Measurements from ENCODE around the gene ADAMTSL3. TPM values are rescaled to one million over a fixed set of nuclear protein-coding genes. Genes with fewer than 3 reads are reported as not detected.
A peak's percentile ranks its signal among the peaks of the same experiment; 100 is the strongest.

The ADAMTSL3 gene
- total and polyA plus RNA-seq, 8 donors: 0.54 to 19.2 (median 6.1) TPM

DNA sequence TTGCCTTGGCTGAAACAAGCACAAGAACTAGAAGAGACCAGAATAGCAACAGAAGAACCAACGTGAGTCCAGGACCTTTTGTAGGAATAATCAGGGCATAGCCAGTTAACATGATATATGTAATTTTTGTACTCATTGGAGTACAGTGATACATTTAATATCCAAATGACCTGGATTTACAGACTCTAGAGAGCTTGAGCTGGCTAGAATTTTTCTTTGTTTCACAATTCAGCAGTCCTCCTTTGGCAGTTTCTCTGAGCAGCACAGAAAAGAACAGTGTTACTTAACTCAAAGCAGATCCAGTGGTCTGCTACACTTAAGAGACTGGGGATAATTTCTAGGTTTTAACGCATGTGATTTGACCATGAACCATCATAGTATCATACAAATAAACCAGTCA, 245.7 kb downstream of the ADAMTSL3 start:
- ATAC-seq (peak in 1 of 4 donors; percentile 19), DNase-seq (no peak), FAIRE-seq (no peak)
- Histone ChIP-seq H3K4me3 (no peak overlapping the region), H3K9me3 (no peaks in the 10 kb centered on the region), H3K36me3 (no peaks in the 10 kb centered on the region), H3K27ac (no peak overlapping the region), H3K4me1 (no peaks in the 10 kb centered on the region), H3K27me3 (no peaks in the 10 kb centered on the region)
- TF ChIP-seq, protein P1, sequence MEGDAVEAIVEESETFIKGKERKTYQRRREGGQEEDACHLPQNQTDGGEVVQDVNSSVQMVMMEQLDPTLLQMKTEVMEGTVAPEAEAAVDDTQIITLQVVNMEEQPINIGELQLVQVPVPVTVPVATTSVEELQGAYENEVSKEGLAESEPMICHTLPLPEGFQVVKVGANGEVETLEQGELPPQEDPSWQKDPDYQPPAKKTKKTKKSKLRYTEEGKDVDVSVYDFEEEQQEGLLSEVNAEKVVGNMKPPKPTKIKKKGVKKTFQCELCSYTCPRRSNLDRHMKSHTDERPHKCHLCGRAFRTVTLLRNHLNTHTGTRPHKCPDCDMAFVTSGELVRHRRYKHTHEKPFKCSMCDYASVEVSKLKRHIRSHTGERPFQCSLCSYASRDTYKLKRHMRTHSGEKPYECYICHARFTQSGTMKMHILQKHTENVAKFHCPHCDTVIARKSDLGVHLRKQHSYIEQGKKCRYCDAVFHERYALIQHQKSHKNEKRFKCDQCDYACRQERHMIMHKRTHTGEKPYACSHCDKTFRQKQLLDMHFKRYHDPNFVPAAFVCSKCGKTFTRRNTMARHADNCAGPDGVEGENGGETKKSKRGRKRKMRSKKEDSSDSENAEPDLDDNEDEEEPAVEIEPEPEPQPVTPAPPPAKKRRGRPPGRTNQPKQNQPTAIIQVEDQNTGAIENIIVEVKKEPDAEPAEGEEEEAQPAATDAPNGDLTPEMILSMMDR (IDR thresholded peaks at IDR 0.05): no peak
- 63 to 64% methylated on average over 2 of the region's 2 CpGs for WGBS, 2 donors
- intact Hi-C loops (cut with DNase I): no loop called here

- DNase-seq (no peak), ATAC-seq (peak in 3 of 4 donors; percentile 56 to 68 (median 64)), FAIRE-seq (peak; percentile 79)
- WGBS, 2 donors: 47 to 50% methylated on average over 11 of the region's 11 CpGs
- Histone ChIP-seq H3K9me3 (no peaks in the 10 kb centered on the region), H3K36me3 (no peaks in the 10 kb centered on the region), H3K27ac (no peak overlapping the region), H3K4me3 (no peak overlapping the region), H3K27me3 (no peaks in the 10 kb centered on the region), H3K4me1 (no peaks in the 10 kb centered on the region)
- TF ChIP-seq, protein P1 (IDR thresholded peaks at IDR 0.05): no peak
- intact Hi-C loops (cut with DNase I): no loop called here
Observed at GRCh38 chr15:83904107-83905040, 250.5 kb downstream of the ADAMTSL3 start.

DNA sequence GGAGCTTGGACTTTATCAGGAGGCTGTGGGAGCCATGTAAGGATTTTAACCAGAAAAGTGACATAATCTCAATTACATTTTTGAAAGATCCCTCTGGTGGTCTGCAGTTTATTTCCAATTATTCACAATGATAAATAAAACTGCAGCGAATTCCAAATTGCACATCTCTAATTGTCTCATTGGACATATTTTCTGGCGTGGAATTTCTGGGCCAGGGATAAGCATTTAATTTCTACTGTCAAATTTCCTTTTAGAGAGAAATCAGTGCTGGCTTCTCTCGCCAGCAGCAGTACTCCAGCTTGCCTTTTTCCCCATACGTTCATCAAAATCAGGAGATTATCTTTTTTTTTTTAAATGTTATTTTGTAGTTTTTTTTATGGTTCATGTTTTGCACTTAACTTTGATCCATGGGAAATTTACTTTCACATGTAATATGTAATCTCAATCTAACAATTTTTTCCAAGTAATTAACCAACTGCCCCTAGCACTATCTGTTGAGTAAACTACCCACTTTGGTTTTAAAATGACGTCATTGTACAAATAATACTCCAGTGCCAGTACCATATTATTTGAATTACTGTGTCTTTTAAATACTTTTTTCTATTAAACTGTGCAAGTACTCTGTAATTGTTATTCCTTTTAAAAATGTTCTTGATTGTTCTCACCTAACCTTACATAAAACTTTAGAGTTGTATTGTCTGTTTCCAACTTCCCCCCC, 251.8 kb downstream of the ADAMTSL3 start:
- Histone ChIP-seq H3K4me1 (no peaks in the 10 kb centered on the region), H3K27me3 (no peaks in the 10 kb centered on the region), H3K9me3 (no peaks in the 10 kb centered on the region), H3K27ac (no peak overlapping the region), H3K4me3 (no peak overlapping the region), H3K36me3 (no peaks in the 10 kb centered on the region)
- intact Hi-C loops (cut with DNase I): no loop called here
- WGBS, 2 donors: 76 to 78% methylated on average over 5 of the region's 5 CpGs
- DNase-seq (no peak), ATAC-seq (no peak), FAIRE-seq (no peak)
- TF ChIP-seq, protein P1 (IDR thresholded peaks at IDR 0.05): no peak

DNA sequence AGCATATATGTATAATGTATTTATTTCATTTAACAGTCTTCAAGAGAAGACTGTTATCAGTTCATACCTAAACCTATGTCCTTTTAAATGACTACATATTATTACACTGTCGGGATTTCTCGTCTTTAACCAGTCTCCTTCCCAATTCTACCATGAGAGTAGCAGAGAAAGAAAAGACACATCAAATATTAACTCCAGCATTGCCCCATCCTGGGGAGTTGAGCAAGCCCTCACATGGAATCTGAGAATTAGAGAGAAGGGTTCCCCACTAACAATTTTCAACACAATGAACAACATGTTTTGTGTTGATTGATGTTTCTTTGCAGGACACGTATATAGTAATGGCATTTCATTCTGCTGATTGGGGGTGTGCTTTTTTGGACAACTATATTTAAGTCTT, 257.4 kb downstream of the ADAMTSL3 start:
- ATAC-seq (no peak), FAIRE-seq (no peak), DNase-seq (no peak)
- intact Hi-C loops (cut with DNase I): no loop called here
- no peaks in the 10 kb centered on the region for H3K36me3 ChIP-seq
- 79 to 89% methylated on average over 3 of the region's 3 CpGs for WGBS, 2 donors
- no peak overlapping the region for H3K4me3 ChIP-seq
- no peak overlapping the region for H3K27ac ChIP-seq
- H3K9me3 ChIP-seq: no peaks in the 10 kb centered on the region
- no peaks in the 10 kb centered on the region for H3K27me3 ChIP-seq
- TF ChIP-seq, protein P1 (IDR thresholded peaks at IDR 0.05): no peak
- H3K4me1 ChIP-seq: no peaks in the 10 kb centered on the region
